ENCODE data around the gene SLC7A6. TPM values are rescaled to one million over a fixed set of nuclear protein-coding genes. Genes with fewer than 3 reads are reported as not detected.

SLC7A6 gene
- total and polyA plus RNA-seq, 2 experiments from 2014 or later = 17.3 to 20.9 TPM

GRCh38 chr16:68347605-68348004 lies 83.3 kb downstream of the SLC7A6 start:
- 92 to 99% methylated on average over 4 of the region's 4 CpGs for WGBS, 2 experiments (ENCODE audit: low coverage in 1 of 2, low lambda C conversion rate in 2 of 2, missing lambda C conversion rate in 2 of 2)
- Histone ChIP-seq H3K9ac (no peak overlapping the region), H2AFZ (no peak overlapping the region), H3K4me2 (ENCODE audit: unreplicated experiment) (no peak overlapping the region), H3K27ac (no peak overlapping the region), H4K20me1 (ENCODE audit: insufficient read depth) (no peaks in the 10 kb centered on the region), H3K79me2 (ENCODE audit: insufficient read depth) (no peaks in the 10 kb centered on the region), H3K36me3 (ENCODE audit: low read depth) (peaks cover 3% of the 10 kb centered on the region; the same call in 1 of the 2 replicates), H3K4me3 (no peak overlapping the region), H3K9me3 (ENCODE audit: low read depth) (no peaks in the 10 kb centered on the region), H3K27me3 (replicated peaks; ENCODE audit: insufficient read depth) (no peaks in the 10 kb centered on the region), H3K9me2 (ENCODE audit: insufficient read depth) (no peaks in the 10 kb centered on the region), H3K4me1 (ENCODE audit: insufficient read depth) (no peaks in the 10 kb centered on the region), H3F3A (ENCODE audit: insufficient read depth) (no peaks in the 10 kb centered on the region)
- in situ Hi-C loops (cut with MboI) = no loop called here
- no peak for DNase-seq
- TF ChIP-seq EZH2 (IDR thresholded peaks at IDR 0.05; ENCODE audit: insufficient read depth, poor library complexity, severe bottlenecking) = no peak
- no peak for TF ChIP-seq EZH2phosphoT487 (IDR thresholded peaks at IDR 0.05; ENCODE audit: insufficient read depth, low read depth)

- in situ Hi-C loops (cut with MboI) = no loop called here
- WGBS, 2 experiments (ENCODE audit: low coverage in 1 of 2, low lambda C conversion rate in 2 of 2, missing lambda C conversion rate in 2 of 2) = 92 to 93% methylated on average over 25 to 27 of the region's 27 CpGs
Observed at GRCh38 chr16:68348639-68349445, 84.5 kb downstream of the SLC7A6 start.

GRCh38 chr16:68349838-68350410 lies 85.6 kb downstream of the SLC7A6 start:
- Histone ChIP-seq H3K4me1 (ENCODE audit: insufficient read depth) (no peaks in the 10 kb centered on the region), H3F3A (ENCODE audit: insufficient read depth) (no peaks in the 10 kb centered on the region), H3K27ac (no peak overlapping the region), H3K4me3 (no peak overlapping the region), H3K9me2 (ENCODE audit: insufficient read depth) (no peaks in the 10 kb centered on the region), H3K79me2 (ENCODE audit: insufficient read depth) (no peaks in the 10 kb centered on the region), H3K4me2 (ENCODE audit: unreplicated experiment) (no peak overlapping the region), H3K27me3 (replicated peaks; ENCODE audit: insufficient read depth) (no peaks in the 10 kb centered on the region), H4K20me1 (ENCODE audit: insufficient read depth) (no peaks in the 10 kb centered on the region), H2AFZ (no peak overlapping the region), H3K36me3 (ENCODE audit: low read depth) (peaks cover 3% of the 10 kb centered on the region; the same call in 1 of the 2 replicates), H3K9me3 (ENCODE audit: low read depth) (no peaks in the 10 kb centered on the region), H3K9ac (no peak overlapping the region)
- WGBS, 2 experiments (ENCODE audit: low coverage in 1 of 2, low lambda C conversion rate in 2 of 2, missing lambda C conversion rate in 2 of 2) = 91 to 93% methylated on average over 10 of the region's 10 CpGs
- in situ Hi-C loops (cut with MboI) = no loop called here
- no peak for TF ChIP-seq EZH2 (IDR thresholded peaks at IDR 0.05; ENCODE audit: insufficient read depth, poor library complexity, severe bottlenecking)
- TF ChIP-seq EZH2phosphoT487 (IDR thresholded peaks at IDR 0.05; ENCODE audit: insufficient read depth, low read depth) = no peak
- DNase-seq = no peak

More at GRCh38 chr16:68348639-68349445, 84.5 kb downstream of the SLC7A6 start:
- H3K9ac ChIP-seq = no peak overlapping the region
- H2AFZ ChIP-seq = no peak overlapping the region
- H3K79me2 ChIP-seq (ENCODE audit: insufficient read depth) = no peaks in the 10 kb centered on the region
- H3K27ac ChIP-seq = no peak overlapping the region
- H3K36me3 ChIP-seq (ENCODE audit: low read depth) = peaks cover 3% of the 10 kb centered on the region; the same call in 1 of the 2 replicates
- H3K4me2 ChIP-seq (ENCODE audit: unreplicated experiment) = no peak overlapping the region
- DNase-seq = no peak
- H3K4me1 ChIP-seq (ENCODE audit: insufficient read depth) = no peaks in the 10 kb centered on the region
- no peaks in the 10 kb centered on the region for H3F3A ChIP-seq (ENCODE audit: insufficient read depth)
- no peak overlapping the region for H3K4me3 ChIP-seq
- no peaks in the 10 kb centered on the region for H3K9me3 ChIP-seq (ENCODE audit: low read depth)
- H3K9me2 ChIP-seq (ENCODE audit: insufficient read depth) = no peaks in the 10 kb centered on the region
- TF ChIP-seq EZH2 (IDR thresholded peaks at IDR 0.05; ENCODE audit: insufficient read depth, poor library complexity, severe bottlenecking) (no peak), EZH2phosphoT487 (IDR thresholded peaks at IDR 0.05; ENCODE audit: insufficient read depth, low read depth) (no peak)
- H3K27me3 ChIP-seq (replicated peaks; ENCODE audit: insufficient read depth) = no peaks in the 10 kb centered on the region
- no peaks in the 10 kb centered on the region for H4K20me1 ChIP-seq (ENCODE audit: insufficient read depth)

GRCh38 chr16:68350813-68351350 lies 86.6 kb downstream of the SLC7A6 start:
- Histone ChIP-seq H3K27me3 (replicated peaks; ENCODE audit: insufficient read depth) (no peaks in the 10 kb centered on the region), H3K27ac (no peak overlapping the region), H3K79me2 (ENCODE audit: insufficient read depth) (no peaks in the 10 kb centered on the region), H3K4me3 (no peak overlapping the region), H3K9me3 (ENCODE audit: low read depth) (no peaks in the 10 kb centered on the region), H3K9me2 (ENCODE audit: insufficient read depth) (no peaks in the 10 kb centered on the region), H3K36me3 (ENCODE audit: low read depth) (peaks cover 3% of the 10 kb centered on the region; the same call in 1 of the 2 replicates), H4K20me1 (ENCODE audit: insufficient read depth) (no peaks in the 10 kb centered on the region), H3K4me1 (ENCODE audit: insufficient read depth) (no peaks in the 10 kb centered on the region), H3F3A (ENCODE audit: insufficient read depth) (no peaks in the 10 kb centered on the region), H3K9ac (no peak overlapping the region), H2AFZ (no peak overlapping the region), H3K4me2 (ENCODE audit: unreplicated experiment) (no peak overlapping the region)
- TF ChIP-seq EZH2 (IDR thresholded peaks at IDR 0.05; ENCODE audit: insufficient read depth, poor library complexity, severe bottlenecking) (no peak), EZH2phosphoT487 (IDR thresholded peaks at IDR 0.05; ENCODE audit: insufficient read depth, low read depth) (no peak)
- in situ Hi-C loops (cut with MboI) = no loop called here
- no peak for DNase-seq
- WGBS, 2 experiments (ENCODE audit: low coverage in 1 of 2, low lambda C conversion rate in 2 of 2, missing lambda C conversion rate in 2 of 2) = 97% methylated on average over 9 to 10 of the region's 10 CpGs

Small RNAs within 50 kb of the gene (microRNA-seq; reads per million reads assigned to microRNA genes)
- gene MIR6773 (ENCODE audit: borderline number of aligned reads) = not detected

Small RNAs within 50 kb of the gene (small RNA-seq; reads per million reads assigned to genes)
- gene RNU4-30P (ENCODE audit: low read depth, low replicate concordance) = not detected
- not detected for gene RNU6-1262P (ENCODE audit: low read depth, low replicate concordance)

Other genes starting within 250 kb of the SLC7A6 start
- gene DPEP2NB, start 248.6 kb upstream of the SLC7A6 start, total RNA-seq (2014; rRNA removed; shearing (Covaris generic)) = not detected in 2 replicates
- gene DPEP2NB, start 248.6 kb upstream of the SLC7A6 start, polyA plus RNA-seq (2016; fragmentation: Nextera tagmentation; extraction: Ambion mirVana) = not detected in 2 replicates
- 8.8 and 9.7 TPM in 2 replicates for gene DDX28, start 241.3 kb upstream of the SLC7A6 start, total RNA-seq (2014; rRNA removed; shearing (Covaris generic))
- gene DDX28, start 241.3 kb upstream of the SLC7A6 start, polyA plus RNA-seq (2016; fragmentation: Nextera tagmentation; extraction: Ambion mirVana) = 8.3 and 9.0 TPM in 2 replicates
- 18.4 and 25.8 TPM in 2 replicates for gene DUS2, start 241.2 kb upstream of the SLC7A6 start, total RNA-seq (2014; rRNA removed; shearing (Covaris generic))
- 14.0 and 15.1 TPM in 2 replicates for gene DUS2, start 241.2 kb upstream of the SLC7A6 start, polyA plus RNA-seq (2016; fragmentation: Nextera tagmentation; extraction: Ambion mirVana)
- 14.2 and 17.5 TPM in 2 replicates for gene NFATC3, start 179.2 kb upstream of the SLC7A6 start, total RNA-seq (2014; rRNA removed; shearing (Covaris generic))
- 10.2 and 12.3 TPM in 2 replicates for gene NFATC3, start 179.2 kb upstream of the SLC7A6 start, polyA plus RNA-seq (2016; fragmentation: Nextera tagmentation; extraction: Ambion mirVana)
- gene ESRP2, start 28.4 kb upstream of the SLC7A6 start, total RNA-seq (2014; rRNA removed; shearing (Covaris generic)) = 0.32 TPM in 1 of 2 replicates, not detected in the other
- 0.34 TPM in 1 of 2 replicates, not detected in the other for gene ESRP2, start 28.4 kb upstream of the SLC7A6 start, polyA plus RNA-seq (2016; fragmentation: Nextera tagmentation; extraction: Ambion mirVana)
- 36.2 and 47.6 TPM in 2 replicates for gene PLA2G15, start 19.2 kb upstream of the SLC7A6 start, total RNA-seq (2014; rRNA removed; shearing (Covaris generic))
- 24.8 and 26.0 TPM in 2 replicates for gene PLA2G15, start 19.2 kb upstream of the SLC7A6 start, polyA plus RNA-seq (2016; fragmentation: Nextera tagmentation; extraction: Ambion mirVana)
- 8.5 and 11.9 TPM in 2 replicates for gene SLC7A6OS, start 46.4 kb downstream of the SLC7A6 start, total RNA-seq (2014; rRNA removed; shearing (Covaris generic))
- 13.4 and 15.8 TPM in 2 replicates for gene SLC7A6OS, start 46.4 kb downstream of the SLC7A6 start, polyA plus RNA-seq (2016; fragmentation: Nextera tagmentation; extraction: Ambion mirVana)
- gene PRMT7, start 46.5 kb downstream of the SLC7A6 start, total RNA-seq (2014; rRNA removed; shearing (Covaris generic)) = 49.6 and 68.0 TPM in 2 replicates
- 24.1 and 27.2 TPM in 2 replicates for gene PRMT7, start 46.5 kb downstream of the SLC7A6 start, polyA plus RNA-seq (2016; fragmentation: Nextera tagmentation; extraction: Ambion mirVana)
- gene SMPD3, start 184.0 kb downstream of the SLC7A6 start, total RNA-seq (2014; rRNA removed; shearing (Covaris generic)) = 0.32 TPM in 1 of 2 replicates, not detected in the other
- 0.24 and 0.32 TPM in 2 replicates for gene SMPD3, start 184.0 kb downstream of the SLC7A6 start, polyA plus RNA-seq (2016; fragmentation: Nextera tagmentation; extraction: Ambion mirVana)